Measurements from ENCODE around the gene PSMF1. TPM values are rescaled to one million over a fixed set of nuclear protein-coding genes. Genes with fewer than 3 reads are reported as not detected.

PSMF1 gene
- total RNA-seq, 1 donor, result 142 TPM

DNA sequence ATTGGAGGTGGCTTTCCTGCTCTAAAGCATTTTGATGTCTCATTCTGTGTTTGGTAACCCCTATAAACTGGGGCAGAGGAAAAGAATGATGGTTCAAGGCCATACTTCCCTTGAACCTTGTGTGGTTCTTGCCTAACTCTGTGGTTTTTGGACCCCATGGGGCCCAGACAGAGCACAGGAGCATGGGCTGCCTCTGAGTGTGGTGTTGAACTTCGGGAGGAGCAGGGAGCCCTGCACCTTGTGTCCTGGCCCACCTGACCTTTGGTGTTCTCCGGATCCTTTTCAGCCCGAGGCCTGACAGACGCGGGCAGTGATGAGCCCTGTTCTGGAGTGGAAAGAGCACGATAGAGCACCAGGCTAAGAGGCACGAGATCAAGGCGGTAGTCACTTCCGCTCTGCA lies 47.5 kb downstream of the PSMF1 start:
- no peak overlapping the region for H3K4me3 ChIP-seq (ENCODE audit: low read depth, low read length)
- TF ChIP-seq, protein P1, sequence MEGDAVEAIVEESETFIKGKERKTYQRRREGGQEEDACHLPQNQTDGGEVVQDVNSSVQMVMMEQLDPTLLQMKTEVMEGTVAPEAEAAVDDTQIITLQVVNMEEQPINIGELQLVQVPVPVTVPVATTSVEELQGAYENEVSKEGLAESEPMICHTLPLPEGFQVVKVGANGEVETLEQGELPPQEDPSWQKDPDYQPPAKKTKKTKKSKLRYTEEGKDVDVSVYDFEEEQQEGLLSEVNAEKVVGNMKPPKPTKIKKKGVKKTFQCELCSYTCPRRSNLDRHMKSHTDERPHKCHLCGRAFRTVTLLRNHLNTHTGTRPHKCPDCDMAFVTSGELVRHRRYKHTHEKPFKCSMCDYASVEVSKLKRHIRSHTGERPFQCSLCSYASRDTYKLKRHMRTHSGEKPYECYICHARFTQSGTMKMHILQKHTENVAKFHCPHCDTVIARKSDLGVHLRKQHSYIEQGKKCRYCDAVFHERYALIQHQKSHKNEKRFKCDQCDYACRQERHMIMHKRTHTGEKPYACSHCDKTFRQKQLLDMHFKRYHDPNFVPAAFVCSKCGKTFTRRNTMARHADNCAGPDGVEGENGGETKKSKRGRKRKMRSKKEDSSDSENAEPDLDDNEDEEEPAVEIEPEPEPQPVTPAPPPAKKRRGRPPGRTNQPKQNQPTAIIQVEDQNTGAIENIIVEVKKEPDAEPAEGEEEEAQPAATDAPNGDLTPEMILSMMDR (IDR thresholded peaks at IDR 0.05; ENCODE audit: insufficient read depth, low read length), result no peak
- no peak for DNase-seq (ENCODE audit: low read depth)

DNA sequence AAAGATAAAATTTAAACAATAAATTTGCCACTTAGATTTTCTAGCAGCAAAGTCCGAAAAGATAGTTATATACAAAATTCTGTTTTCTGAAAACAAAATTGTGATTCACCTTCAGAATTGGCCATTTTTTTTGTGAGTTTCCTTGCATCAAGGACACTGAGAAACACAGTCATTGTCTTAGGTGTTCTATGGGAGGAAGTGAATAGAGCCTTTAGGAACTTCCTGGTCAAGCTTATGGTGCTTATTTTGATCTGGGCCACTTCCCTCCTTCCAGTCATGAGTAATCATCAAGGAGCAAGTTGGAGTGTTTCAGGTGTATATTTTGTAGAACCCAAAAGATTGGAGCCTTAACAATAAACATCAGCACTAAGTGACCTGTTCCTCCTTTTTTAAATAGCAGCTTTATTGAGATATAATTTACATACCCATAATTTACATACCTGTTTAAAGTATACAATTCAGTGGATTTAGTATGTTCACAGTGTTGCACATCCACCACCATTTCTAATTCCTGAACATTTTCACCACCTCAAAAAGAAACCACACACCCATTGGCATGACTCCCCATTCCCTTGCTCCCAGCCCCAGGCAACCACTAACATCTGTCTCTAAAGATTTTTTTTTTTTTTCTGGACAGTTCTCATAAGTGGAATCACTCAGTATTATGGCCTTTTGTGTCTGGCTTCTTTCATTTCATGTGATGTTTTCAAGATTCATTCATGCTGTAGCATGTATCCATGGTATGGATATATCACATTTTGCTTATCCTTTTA lies 48.7 kb downstream of the PSMF1 start:
- H3K4me3 ChIP-seq (ENCODE audit: low read depth, low read length), result no peak overlapping the region
- TF ChIP-seq, protein P1 (IDR thresholded peaks at IDR 0.05; ENCODE audit: insufficient read depth, low read length), result no peak
- no peak for DNase-seq (ENCODE audit: low read depth)

DNA sequence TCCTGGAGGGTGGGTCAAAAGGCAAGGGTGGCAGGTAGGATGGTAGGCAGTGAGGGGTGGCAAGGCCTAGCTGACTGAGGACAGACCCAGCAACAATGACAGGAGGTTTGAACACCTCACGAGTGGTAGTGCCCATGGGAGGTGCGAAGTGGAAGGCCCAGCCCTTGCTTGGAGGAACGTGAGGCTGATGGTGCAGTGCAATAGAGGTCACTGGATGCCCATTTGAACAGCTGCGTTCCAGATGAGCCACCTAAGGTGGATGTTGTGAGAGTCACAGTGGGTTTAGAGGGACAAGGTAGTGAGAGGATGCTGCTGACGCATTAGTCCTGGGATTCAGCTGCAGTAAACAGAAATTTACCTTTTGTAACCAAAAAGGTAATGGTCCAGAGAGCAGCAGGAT lies 50.8 kb downstream of the PSMF1 start:
- DNase-seq (ENCODE audit: low read depth), result no peak
- TF ChIP-seq, protein P1 (IDR thresholded peaks at IDR 0.05; ENCODE audit: insufficient read depth, low read length), result no peak
- H3K4me3 ChIP-seq (ENCODE audit: low read depth, low read length), result no peak overlapping the region

DNA sequence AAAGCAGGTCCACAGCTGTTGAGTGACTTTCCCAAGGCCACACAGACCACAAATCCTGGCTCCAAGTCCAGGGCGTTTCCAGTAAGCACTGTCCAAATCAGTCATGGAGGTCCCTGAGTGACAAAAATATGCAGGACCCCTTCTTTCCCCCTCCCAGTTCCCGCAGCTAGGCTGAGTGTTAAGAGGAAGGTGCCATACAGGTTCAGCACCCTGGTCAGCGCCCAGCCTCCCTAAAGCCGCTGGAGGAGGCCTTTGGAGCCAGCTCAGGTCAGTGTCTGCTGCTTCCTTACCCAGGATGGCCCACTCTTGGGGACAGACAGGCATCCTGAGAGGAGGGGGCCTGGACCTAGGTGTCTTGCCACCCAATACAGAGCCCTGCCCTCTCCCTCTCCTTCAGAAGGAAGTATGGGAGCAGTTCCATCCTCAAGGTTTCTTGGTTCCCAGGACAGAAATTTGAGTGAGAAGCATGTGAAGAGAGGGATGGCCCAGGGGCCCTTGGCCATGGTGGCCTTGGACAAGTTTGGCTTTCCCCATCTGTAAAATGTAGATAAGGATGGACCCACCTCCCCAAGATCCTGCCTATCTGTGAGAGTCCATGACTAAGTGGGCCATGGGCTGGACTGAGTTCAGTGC lies 53.2 kb downstream of the PSMF1 start:
- no peak overlapping the region for H3K4me3 ChIP-seq (ENCODE audit: low read depth, low read length)
- DNase-seq (ENCODE audit: low read depth), result peak; percentile 38
- TF ChIP-seq, protein P1 (IDR thresholded peaks at IDR 0.05; ENCODE audit: insufficient read depth, low read length), result no peak

DNA sequence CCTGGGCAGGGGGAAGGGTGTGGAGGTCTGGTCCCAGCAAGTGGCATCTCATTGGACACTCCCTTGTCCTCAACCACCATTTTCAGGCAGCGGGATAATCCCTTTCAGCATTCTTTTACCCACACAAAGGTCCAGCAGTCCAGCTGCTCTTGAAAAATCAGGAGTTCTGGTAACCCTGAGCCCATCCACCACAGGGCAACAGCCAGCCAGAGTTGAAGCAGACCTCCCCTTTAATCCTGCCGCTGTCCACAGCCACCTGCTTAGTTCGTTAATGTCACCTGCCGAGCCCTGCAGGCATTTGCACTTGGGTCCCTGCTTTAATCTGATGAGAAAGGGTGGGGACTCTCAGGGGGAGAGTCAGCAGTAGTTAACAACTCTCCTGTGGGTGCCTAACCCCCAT lies 55.3 kb downstream of the PSMF1 start:
- DNase-seq (ENCODE audit: low read depth), result no peak
- TF ChIP-seq, protein P1 (IDR thresholded peaks at IDR 0.05; ENCODE audit: insufficient read depth, low read length), result no peak
- H3K4me3 ChIP-seq (ENCODE audit: low read depth, low read length), result no peak overlapping the region

DNA sequence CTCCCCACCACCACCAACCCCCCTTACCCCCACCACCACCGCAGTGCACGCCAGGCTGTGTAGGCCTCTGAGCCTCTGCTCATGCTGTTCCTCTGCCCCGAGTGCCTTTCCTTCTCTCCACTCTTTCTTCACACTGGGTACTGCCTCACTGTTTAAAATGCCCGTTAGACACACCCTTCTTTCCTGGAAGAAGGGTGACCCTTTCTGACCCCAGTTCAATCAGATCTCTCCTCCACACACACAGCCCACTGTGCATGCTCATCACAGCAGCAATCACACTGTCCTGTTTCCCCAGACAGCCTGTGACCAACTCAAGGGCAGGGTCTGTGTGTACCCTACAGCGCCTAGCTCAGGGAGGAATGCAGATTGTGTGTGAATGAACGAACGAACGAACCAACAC lies 56.4 kb downstream of the PSMF1 start:
- TF ChIP-seq, protein P1 (IDR thresholded peaks at IDR 0.05; ENCODE audit: insufficient read depth, low read length), result no peak
- no peak overlapping the region for H3K4me3 ChIP-seq (ENCODE audit: low read depth, low read length)
- DNase-seq (ENCODE audit: low read depth), result no peak

Measured in fibroblast of the aortic adventitia (primary cell).